Liver (tissue), 9 donors: ENCODE data around the gene MAST2. TPM values are rescaled to one million over a fixed set of nuclear protein-coding genes. Genes with fewer than 3 reads are reported as not detected.

Experiments used
- DNase-seq: peaks from one replicate; pipeline ENCODE4 v3.0.0-alpha.2; 2017; ENCODE audit warnings: low spot score
- H3K27ac ChIP-seq, 2 donors: one replicate each; pipeline ENCODE4 v1.7.0; 2013; ENCODE audit warnings: inconsistent platforms in 2 of 2, low read length in 2 of 2, control low read depth in 1 of 2, low read depth in 1 of 2, mild to moderate bottlenecking in 1 of 2
- H3K27me3 ChIP-seq, 4 donors: one replicate each; pipeline versions ENCODE4 v1.6.1 to v1.7.0; 2013; ENCODE audit warnings: low read length in 3 of 4, inconsistent platforms in 1 of 4, mild to moderate bottlenecking in 1 of 4, moderate library complexity in 1 of 4; ENCODE audit not compliant: control insufficient read depth in 4 of 4, insufficient read depth in 4 of 4
- H3K36me3 ChIP-seq, 4 donors: one replicate each; pipeline versions ENCODE4 v1.6.1 to v1.7.0; 2013; ENCODE audit warnings: low read length in 3 of 4, mild to moderate bottlenecking in 3 of 4, low read depth in 1 of 4, moderate library complexity in 1 of 4; ENCODE audit not compliant: control insufficient read depth in 4 of 4, insufficient read depth in 3 of 4
- H3K4me1 ChIP-seq, 4 donors: one replicate each; pipeline versions ENCODE4 v1.6.1 to v1.7.0; 2013; ENCODE audit warnings: low read length in 3 of 4, mild to moderate bottlenecking in 3 of 4, moderate library complexity in 1 of 4; ENCODE audit not compliant: control insufficient read depth in 4 of 4, insufficient read depth in 4 of 4
- H3K4me3 ChIP-seq, 3 donors: one replicate each; pipeline versions ENCODE4 v1.6.1 to v1.7.0; 2013; ENCODE audit warnings: low read length in 3 of 3, control low read depth in 1 of 3, low read depth in 1 of 3, mild to moderate bottlenecking in 1 of 3
- H3K9ac ChIP-seq, 2 donors: one replicate each; pipeline ENCODE4 v1.7.0; 2013; ENCODE audit warnings: low read length in 2 of 2, mild to moderate bottlenecking in 2 of 2, moderate library complexity in 2 of 2, control low read depth in 1 of 2, low read depth in 1 of 2
- H3K9me3 ChIP-seq, 4 donors: one replicate each; pipeline versions ENCODE4 v1.6.1 to v1.7.0; 2013; ENCODE audit warnings: low read length in 3 of 4; ENCODE audit not compliant: control insufficient read depth in 4 of 4
- EGR1 ChIP-seq, 2 donors: IDR thresholded peaks; 2 replicates each; pipeline ENCODE4 v1.6.1; 2016 to 2018; ENCODE audit warnings: antibody characterized with exemption in 2 of 2, low read depth in 2 of 2
- FOXA1 ChIP-seq: IDR thresholded peaks from 2 replicates; pipeline ENCODE4 v1.6.1; 2016; ENCODE audit warnings: antibody characterized with exemption
- FOXA2 ChIP-seq: IDR thresholded peaks from 2 replicates; pipeline ENCODE4 v1.6.1; 2016; ENCODE audit warnings: antibody characterized with exemption
- GABPA ChIP-seq, 2 donors: IDR thresholded peaks in 1 of 2; conservative IDR thresholded peaks in 1 of 2; 2 replicates each; pipeline ENCODE4 v1.6.1; 2016; ENCODE audit warnings: antibody characterized with exemption in 2 of 2, mild to moderate bottlenecking in 1 of 2, moderate library complexity in 1 of 2
- HNF4A ChIP-seq, 2 donors: conservative IDR thresholded peaks; 2 replicates each; pipeline ENCODE4 v1.6.1; 2016; ENCODE audit warnings: antibody characterized with exemption in 2 of 2, mild to moderate bottlenecking in 2 of 2
- HNF4G ChIP-seq: IDR thresholded peaks from 2 replicates; pipeline ENCODE4 v1.6.1; 2016; ENCODE audit warnings: antibody characterized with exemption
- JUND ChIP-seq, 2 donors: IDR thresholded peaks; 2 replicates each; pipeline ENCODE4 v1.6.1; 2016; ENCODE audit warnings: antibody characterized with exemption in 2 of 2
- NR2F2 ChIP-seq: IDR thresholded peaks from 2 replicates; pipeline ENCODE4 v1.6.1; 2016; ENCODE audit warnings: antibody characterized with exemption
- RAD21 ChIP-seq, 2 donors: IDR thresholded peaks; 2 replicates each; pipeline ENCODE4 v1.6.1; 2016; ENCODE audit warnings: antibody characterized with exemption in 2 of 2, mild to moderate bottlenecking in 2 of 2
- RXRA ChIP-seq, 2 donors: IDR thresholded peaks; 2 replicates each; pipeline ENCODE4 v1.6.1; 2017 to 2018; ENCODE audit warnings: antibody characterized with exemption in 2 of 2, mild to moderate bottlenecking in 1 of 2
- SP1 ChIP-seq: IDR thresholded peaks from 2 replicates; pipeline ENCODE4 v1.6.1; 2018; ENCODE audit warnings: antibody characterized with exemption, mild to moderate bottlenecking
- TAF1 ChIP-seq: conservative IDR thresholded peaks from 2 replicates; pipeline ENCODE4 v1.6.1; 2016; ENCODE audit warnings: antibody characterized with exemption, mild to moderate bottlenecking
- YY1 ChIP-seq: IDR thresholded peaks from 2 replicates; pipeline ENCODE4 v1.6.1; 2016; ENCODE audit warnings: antibody characterized with exemption, mild to moderate bottlenecking
- WGBS: extraction: QIAGEN DNeasy Blood & Tissue Kit; methylation state at CpG from one replicate; pipeline ENCODE4 v1.1.7; 2013; 5-methylcytosine and 5-hydroxymethylcytosine counted together
- polyA plus RNA-seq, 2 donors: library from polyadenylated mRNA; stranded (reverse) in 1 of 2; unstranded in 1 of 2; fragments of 200-250 nt in 1 of 2; fragments of >200 nt in 1 of 2; fragmentation: Nextera tagmentation in 1 of 2; extraction: Ambion mirVana in 1 of 2; gene quantifications; one replicate each; pipeline versions ENCODE4 v1.2.1 to v1.2.3, GENCODE V29; 2013 to 2015
- total RNA-seq, 2 donors: library from RNA; depleted of rRNA; stranded (reverse); fragments of >200 nt; gene quantifications; one replicate each; pipeline ENCODE4 v1.2.3, GENCODE V29; 2014
- TF ChIP-seq, protein P1 (sequence below): IDR thresholded peaks from 2 replicates; pipeline ENCODE4 v1.6.1; 2016; ENCODE audit warnings: antibody characterized with exemption
- TF ChIP-seq, protein P2 (sequence below): fragments of 150-350 bp; IDR thresholded peaks from 2 replicates; pipeline ENCODE4 v1.5.1; 2017; ENCODE audit warnings: improper control_type of control experiment, low read depth, low read length; ENCODE audit not compliant: missing input control
- TF ChIP-seq, protein P3 (sequence below): IDR thresholded peaks from 2 replicates; pipeline ENCODE4 v1.6.1; 2016; ENCODE audit warnings: antibody characterized with exemption
- TF ChIP-seq, protein P4 (sequence below): IDR thresholded peaks from 2 replicates; pipeline ENCODE4 v1.6.1; 2016; ENCODE audit warnings: antibody characterized with exemption, mild to moderate bottlenecking
- TF ChIP-seq, protein P5 (sequence below): IDR thresholded peaks from 2 replicates; pipeline ENCODE4 v1.6.1; 2016; ENCODE audit warnings: antibody characterized with exemption
- donor health status: healthy.
- donor health status: healthy.
- donor health status: healthy.
- donor health status: healthy.
- donor health status: healthy.

MAST2 gene
- total and polyA plus RNA-seq, 4 donors = 4.8 to 9.6 (median 5.7) TPM

DNA sequence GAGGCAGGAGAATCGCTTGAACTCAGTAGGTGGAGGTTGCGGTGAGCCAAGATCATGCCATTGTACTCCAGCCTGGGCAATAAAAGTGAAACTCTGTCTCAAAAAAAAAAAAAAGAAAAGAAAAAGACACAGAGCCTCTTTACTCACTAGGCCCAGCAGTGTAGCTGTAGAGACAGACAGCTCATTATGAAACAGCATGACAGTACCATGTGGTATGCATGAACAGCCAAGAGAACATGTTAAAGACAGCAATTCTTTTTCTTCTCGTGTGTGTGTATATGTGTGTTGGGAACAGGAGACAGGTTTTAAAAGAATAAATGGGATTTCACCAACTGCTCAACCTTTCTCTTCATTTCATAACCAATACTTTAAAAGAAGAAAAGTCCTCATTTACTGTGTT lies 210.2 kb downstream of the MAST2 start:
- 100% methylated on average over 3 of the region's 3 CpGs for WGBS
- Histone ChIP-seq H3K9ac (no peak overlapping the region), H3K27ac (no peak overlapping the region), H3K27me3 (no peaks in the 10 kb centered on the region), H3K9me3 (no peaks in the 10 kb centered on the region), H3K4me3 (no peak overlapping the region), H3K36me3 (peaks cover 0 to 27% (median 18%) of the 10 kb centered on the region in 4 donors), H3K4me1 (no peaks in the 10 kb centered on the region)
- TF ChIP-seq FOXA1 (no peak), RAD21 (IDR thresholded peaks at IDR 0.05) (no peak), EGR1 (IDR thresholded peaks at IDR 0.05; ENCODE audit: low read depth in 2 of 2) (no peak), RXRA (IDR thresholded peaks at IDR 0.05) (no peak), NR2F2 (no peak), YY1 (no peak), GABPA (IDR thresholded peaks at IDR 0.05 in 1 of 2, conservative IDR thresholded peaks at IDR 0.05 in 1 of 2) (no peak), SP1 (no peak), HNF4G (no peak), FOXA2 (no peak), HNF4A (conservative IDR thresholded peaks at IDR 0.05) (no peak), TAF1 (no peak), JUND (IDR thresholded peaks at IDR 0.05) (no peak)
- TF ChIP-seq, protein P1, sequence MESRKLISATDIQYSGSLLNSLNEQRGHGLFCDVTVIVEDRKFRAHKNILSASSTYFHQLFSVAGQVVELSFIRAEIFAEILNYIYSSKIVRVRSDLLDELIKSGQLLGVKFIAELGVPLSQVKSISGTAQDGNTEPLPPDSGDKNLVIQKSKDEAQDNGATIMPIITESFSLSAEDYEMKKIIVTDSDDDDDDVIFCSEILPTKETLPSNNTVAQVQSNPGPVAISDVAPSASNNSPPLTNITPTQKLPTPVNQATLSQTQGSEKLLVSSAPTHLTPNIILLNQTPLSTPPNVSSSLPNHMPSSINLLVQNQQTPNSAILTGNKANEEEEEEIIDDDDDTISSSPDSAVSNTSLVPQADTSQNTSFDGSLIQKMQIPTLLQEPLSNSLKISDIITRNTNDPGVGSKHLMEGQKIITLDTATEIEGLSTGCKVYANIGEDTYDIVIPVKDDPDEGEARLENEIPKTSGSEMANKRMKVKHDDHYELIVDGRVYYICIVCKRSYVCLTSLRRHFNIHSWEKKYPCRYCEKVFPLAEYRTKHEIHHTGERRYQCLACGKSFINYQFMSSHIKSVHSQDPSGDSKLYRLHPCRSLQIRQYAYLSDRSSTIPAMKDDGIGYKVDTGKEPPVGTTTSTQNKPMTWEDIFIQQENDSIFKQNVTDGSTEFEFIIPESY = no peak
- TF ChIP-seq, protein P2, sequence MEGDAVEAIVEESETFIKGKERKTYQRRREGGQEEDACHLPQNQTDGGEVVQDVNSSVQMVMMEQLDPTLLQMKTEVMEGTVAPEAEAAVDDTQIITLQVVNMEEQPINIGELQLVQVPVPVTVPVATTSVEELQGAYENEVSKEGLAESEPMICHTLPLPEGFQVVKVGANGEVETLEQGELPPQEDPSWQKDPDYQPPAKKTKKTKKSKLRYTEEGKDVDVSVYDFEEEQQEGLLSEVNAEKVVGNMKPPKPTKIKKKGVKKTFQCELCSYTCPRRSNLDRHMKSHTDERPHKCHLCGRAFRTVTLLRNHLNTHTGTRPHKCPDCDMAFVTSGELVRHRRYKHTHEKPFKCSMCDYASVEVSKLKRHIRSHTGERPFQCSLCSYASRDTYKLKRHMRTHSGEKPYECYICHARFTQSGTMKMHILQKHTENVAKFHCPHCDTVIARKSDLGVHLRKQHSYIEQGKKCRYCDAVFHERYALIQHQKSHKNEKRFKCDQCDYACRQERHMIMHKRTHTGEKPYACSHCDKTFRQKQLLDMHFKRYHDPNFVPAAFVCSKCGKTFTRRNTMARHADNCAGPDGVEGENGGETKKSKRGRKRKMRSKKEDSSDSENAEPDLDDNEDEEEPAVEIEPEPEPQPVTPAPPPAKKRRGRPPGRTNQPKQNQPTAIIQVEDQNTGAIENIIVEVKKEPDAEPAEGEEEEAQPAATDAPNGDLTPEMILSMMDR = no peak
- TF ChIP-seq, protein P3, sequence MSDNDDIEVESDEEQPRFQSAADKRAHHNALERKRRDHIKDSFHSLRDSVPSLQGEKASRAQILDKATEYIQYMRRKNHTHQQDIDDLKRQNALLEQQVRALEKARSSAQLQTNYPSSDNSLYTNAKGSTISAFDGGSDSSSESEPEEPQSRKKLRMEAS = no peak
- TF ChIP-seq, protein P4, sequence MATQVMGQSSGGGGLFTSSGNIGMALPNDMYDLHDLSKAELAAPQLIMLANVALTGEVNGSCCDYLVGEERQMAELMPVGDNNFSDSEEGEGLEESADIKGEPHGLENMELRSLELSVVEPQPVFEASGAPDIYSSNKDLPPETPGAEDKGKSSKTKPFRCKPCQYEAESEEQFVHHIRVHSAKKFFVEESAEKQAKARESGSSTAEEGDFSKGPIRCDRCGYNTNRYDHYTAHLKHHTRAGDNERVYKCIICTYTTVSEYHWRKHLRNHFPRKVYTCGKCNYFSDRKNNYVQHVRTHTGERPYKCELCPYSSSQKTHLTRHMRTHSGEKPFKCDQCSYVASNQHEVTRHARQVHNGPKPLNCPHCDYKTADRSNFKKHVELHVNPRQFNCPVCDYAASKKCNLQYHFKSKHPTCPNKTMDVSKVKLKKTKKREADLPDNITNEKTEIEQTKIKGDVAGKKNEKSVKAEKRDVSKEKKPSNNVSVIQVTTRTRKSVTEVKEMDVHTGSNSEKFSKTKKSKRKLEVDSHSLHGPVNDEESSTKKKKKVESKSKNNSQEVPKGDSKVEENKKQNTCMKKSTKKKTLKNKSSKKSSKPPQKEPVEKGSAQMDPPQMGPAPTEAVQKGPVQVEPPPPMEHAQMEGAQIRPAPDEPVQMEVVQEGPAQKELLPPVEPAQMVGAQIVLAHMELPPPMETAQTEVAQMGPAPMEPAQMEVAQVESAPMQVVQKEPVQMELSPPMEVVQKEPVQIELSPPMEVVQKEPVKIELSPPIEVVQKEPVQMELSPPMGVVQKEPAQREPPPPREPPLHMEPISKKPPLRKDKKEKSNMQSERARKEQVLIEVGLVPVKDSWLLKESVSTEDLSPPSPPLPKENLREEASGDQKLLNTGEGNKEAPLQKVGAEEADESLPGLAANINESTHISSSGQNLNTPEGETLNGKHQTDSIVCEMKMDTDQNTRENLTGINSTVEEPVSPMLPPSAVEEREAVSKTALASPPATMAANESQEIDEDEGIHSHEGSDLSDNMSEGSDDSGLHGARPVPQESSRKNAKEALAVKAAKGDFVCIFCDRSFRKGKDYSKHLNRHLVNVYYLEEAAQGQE = no peak
- TF ChIP-seq, protein P5, sequence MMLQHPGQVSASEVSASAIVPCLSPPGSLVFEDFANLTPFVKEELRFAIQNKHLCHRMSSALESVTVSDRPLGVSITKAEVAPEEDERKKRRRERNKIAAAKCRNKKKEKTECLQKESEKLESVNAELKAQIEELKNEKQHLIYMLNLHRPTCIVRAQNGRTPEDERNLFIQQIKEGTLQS = no peak
- no peak for DNase-seq
